ENCODE data around the gene KCNC1. TPM values are rescaled to one million over a fixed set of nuclear protein-coding genes. Genes with fewer than 3 reads are reported as not detected.

Gene KCNC1
- total and polyA plus RNA-seq, 2 of the 4 experiments (the other 2 are of a cell fraction), result 0.03 TPM; not detected in 1

GRCh38 chr11:17721242-17721999 lies 13.2 kb upstream of the KCNC1 start:
- H2AK5ac ChIP-seq (ENCODE audit: low read depth, low read length), result no peak overlapping the region
- no peak overlapping the region for H4K8ac ChIP-seq (ENCODE audit: low read depth in 2 of 2, low read length in 2 of 2)
- H2BK15ac ChIP-seq (ENCODE audit: low read depth, low read length), result no peak overlapping the region
- H4K20me1 ChIP-seq (ENCODE audit: insufficient read depth, low read length), result no peaks in the 10 kb centered on the region
- H3K4me1 ChIP-seq (ENCODE audit: control insufficient read depth, insufficient read depth, low read length), result no peaks in the 10 kb centered on the region
- BruUV-seq (replicated peaks), result no TSS peak
- no peak overlapping the region for H4K91ac ChIP-seq (ENCODE audit: insufficient read depth, low read depth, low read length)
- no peak overlapping the region for H3K27ac ChIP-seq (ENCODE audit: insufficient read depth, low read length)
- peaks cover 79% of the 10 kb centered on the region for H3K27me3 ChIP-seq (ENCODE audit: control insufficient read depth, insufficient read depth, low read length)
- POLR2A ChIA-PET (ENCODE audit: unreplicated experiment), result no interaction called here
- CTCF ChIA-PET, result interaction anchor here (1.5 kb wide), 1 partner anchor 9 kb away, joined by 3 read pairs; no protein-coding TSS in a partner anchor
- H2AFZ ChIP-seq (replicated peaks; ENCODE audit: low read length, poor library complexity), result peak overlapping the region; percentile 58
- no peak overlapping the region for H3K4me3 ChIP-seq (ENCODE audit: insufficient read depth, low read depth, low read length)
- no peaks in the 10 kb centered on the region for H3K79me1 ChIP-seq (ENCODE audit: low read depth in 1 of 2, low read length in 2 of 2)
- H2BK5ac ChIP-seq (ENCODE audit: low read depth, low read length, poor library complexity, severe bottlenecking), result no peak overlapping the region
- H2AK9ac ChIP-seq (replicated peaks; ENCODE audit: low read depth, low read length, poor library complexity), result no peak overlapping the region
- no peak overlapping the region for H3K14ac ChIP-seq (replicated peaks; ENCODE audit: low read depth, low read length)
- intact Hi-C loops (cut with micrococcal nuclease) (loop anchor here (1.0 kb wide), 1 partner anchor 32 kb away; no protein-coding TSS in a partner anchor), dilution Hi-C loops (cut with HindIII; ENCODE audit: low sequenced_read_pairs, unreplicated experiment) (no loop called here), in situ Hi-C loops (cut with MboI; ENCODE audit: low sequenced_read_pairs) (no loop called here)
- no peak overlapping the region for H3K4ac ChIP-seq (ENCODE audit: low read depth, low read length)
- H3K23ac ChIP-seq (ENCODE audit: low read depth, low read length), result no peak overlapping the region
- ATAC-seq (ENCODE audit: low read depth) (no peak), DNase-seq (no peak)
- no peak for TF ChIP-seq RCOR1 (IDR thresholded peaks at IDR 0.05; ENCODE audit: insufficient replicate concordance, low read length)
- no peak for TF ChIP-seq MAZ (IDR thresholded peaks at IDR 0.05; ENCODE audit: borderline replicate concordance, low read depth, low read length)
- no peak overlapping the region for H2BK120ac ChIP-seq (ENCODE audit: low read depth, low read length)
- no peaks in the 10 kb centered on the region for H3K9me3 ChIP-seq (ENCODE audit: control insufficient read depth, insufficient read depth, low read length)
- H2BK20ac ChIP-seq (ENCODE audit: low read depth, low read length), result no peak overlapping the region
- H3K9ac ChIP-seq (ENCODE audit: low read depth, low read length), result no peak overlapping the region
- H3K56ac ChIP-seq (ENCODE audit: extremely low read depth, insufficient read depth, low read length), result no peak overlapping the region
- no peak overlapping the region for H3K18ac ChIP-seq (ENCODE audit: low read depth, low read length)
- WGBS, 2 experiments (ENCODE audit: extremely low coverage in 2 of 2, insufficient read length in 1 of 2), result 0% methylated on average over 8 of the region's 56 CpGs; no CpG with 5 or more reads in 1 of the 2 experiments
- H3K9me1 ChIP-seq (ENCODE audit: insufficient read depth, low read length), result no peaks in the 10 kb centered on the region
- H3K36me3 ChIP-seq (ENCODE audit: control insufficient read depth, insufficient read depth, low read length), result no peaks in the 10 kb centered on the region
- H4K5ac ChIP-seq (ENCODE audit: low read depth, low read length), result no peak overlapping the region
- H3K4me2 ChIP-seq (ENCODE audit: low read depth, low read length), result no peak overlapping the region
